H9 (cell line): ENCODE measurements around the gene TIMELESS. TPM values are rescaled to one million over a fixed set of nuclear protein-coding genes. Genes with fewer than 3 reads are reported as not detected.
"Not testable (repeated sequence)": the region's sequence is repeated elsewhere in the genome, so short reads cannot be mapped to it uniquely, and the experiment has no call there.

ENCODE experiments used
- DNase-seq: peaks from one replicate; pipeline ENCODE4 v3.0.0-alpha.2; 2017
- H2AFZ ChIP-seq: one replicate; pipeline ENCODE4 v1.6.1; 2013; ENCODE audit warnings: mild to moderate bottlenecking, low read length, control low read depth, moderate library complexity
- H2AK5ac ChIP-seq: 2 replicates; pipeline ENCODE4 v1.6.1; 2013; ENCODE audit warnings: low read length, control low read depth, mixed read lengths; ENCODE audit not compliant: insufficient read length
- H2BK120ac ChIP-seq: one replicate; pipeline ENCODE4 v1.6.1; 2013; ENCODE audit warnings: low read depth, mild to moderate bottlenecking, low read length, control low read depth, inconsistent platforms; ENCODE audit not compliant: poor library complexity, severe bottlenecking
- H2BK12ac ChIP-seq: 2 replicates; pipeline ENCODE4 v1.6.1; 2013; ENCODE audit warnings: low read length, control low read depth, mixed read lengths, low read depth; ENCODE audit not compliant: insufficient read length
- H2BK15ac ChIP-seq: 2 replicates; pipeline ENCODE4 v1.6.1; 2013; ENCODE audit warnings: low read depth, low read length, control low read depth
- H2BK20ac ChIP-seq: one replicate; pipeline ENCODE4 v1.6.1; 2013; ENCODE audit warnings: low read depth, mild to moderate bottlenecking, low read length, control low read depth, inconsistent platforms; ENCODE audit not compliant: poor library complexity, severe bottlenecking
- H2BK5ac ChIP-seq: 2 replicates; pipeline ENCODE4 v1.6.1; 2013; ENCODE audit warnings: low read length, control low read depth, mixed read lengths; ENCODE audit not compliant: insufficient read length
- H3K14ac ChIP-seq: 2 replicates; pipeline ENCODE4 v1.6.1; 2013; ENCODE audit warnings: low read length, control low read depth; ENCODE audit not compliant: insufficient read depth
- H3K18ac ChIP-seq: 2 replicates; pipeline ENCODE4 v1.6.1; 2013; ENCODE audit warnings: low read depth, mild to moderate bottlenecking, mixed read lengths, low read length, control low read depth; ENCODE audit not compliant: insufficient read length
- H3K23ac ChIP-seq: 2 replicates; pipeline ENCODE4 v1.6.1; 2013; ENCODE audit warnings: low read length, control low read depth, mixed read lengths, low read depth; ENCODE audit not compliant: insufficient read length
- H3K23me2 ChIP-seq: 2 replicates; pipeline ENCODE4 v1.6.1; 2013; ENCODE audit warnings: low read depth, mild to moderate bottlenecking, mixed read lengths, low read length, control low read depth; ENCODE audit not compliant: insufficient read length, poor library complexity, severe bottlenecking
- H3K27ac ChIP-seq: 2 replicates; pipeline ENCODE4 v1.5.1; 2013; ENCODE audit warnings: low read length, control low read depth, mixed read lengths, low read depth; ENCODE audit not compliant: insufficient read length
- H3K27me3 ChIP-seq: 2 replicates; pipeline ENCODE4 v1.6.1; 2013; ENCODE audit warnings: low read length, control low read depth, inconsistent platforms; ENCODE audit not compliant: insufficient read depth
- H3K4ac ChIP-seq: 2 replicates; pipeline ENCODE4 v1.6.1; 2013; ENCODE audit warnings: low read depth, mild to moderate bottlenecking, control low read depth, inconsistent platforms, low read length, moderate library complexity
- H3K4me1 ChIP-seq: 2 replicates; pipeline ENCODE4 v1.6.1; 2013; ENCODE audit warnings: low read length, control low read depth, inconsistent platforms; ENCODE audit not compliant: insufficient read depth
- H3K4me2 ChIP-seq: 2 replicates; pipeline ENCODE4 v1.6.1; 2013; ENCODE audit warnings: low read length, control low read depth, mixed read lengths; ENCODE audit not compliant: insufficient read length, insufficient read depth
- H3K56ac ChIP-seq: 2 replicates; pipeline ENCODE4 v1.6.1; 2013; ENCODE audit warnings: low read depth, mild to moderate bottlenecking, mixed read lengths, low read length, control low read depth; ENCODE audit not compliant: insufficient read length
- H3K79me1 ChIP-seq: 2 replicates; pipeline ENCODE4 v1.6.1; 2013; ENCODE audit warnings: low read depth, mild to moderate bottlenecking, moderate library complexity, low read length, control low read depth, inconsistent platforms; ENCODE audit not compliant: insufficient read depth, poor library complexity, severe bottlenecking
- H3K79me2 ChIP-seq: 2 replicates; pipeline ENCODE4 v1.6.1; 2013; ENCODE audit warnings: low read length, control low read depth, inconsistent platforms; ENCODE audit not compliant: insufficient read depth
- H3K9ac ChIP-seq: 2 replicates; pipeline ENCODE4 v1.6.1; 2013; ENCODE audit warnings: low read length, control low read depth, mixed read lengths; ENCODE audit not compliant: insufficient read length; ENCODE audit errors: extremely low read depth
- H3K9me3 ChIP-seq: one replicate; pipeline ENCODE4 v1.6.1; 2013; ENCODE audit warnings: low read depth, low read length, inconsistent platforms; ENCODE audit not compliant: control insufficient read depth
- H3T11ph ChIP-seq: one replicate; pipeline ENCODE4 v1.6.1; 2013; ENCODE audit warnings: mild to moderate bottlenecking, low read length, control low read depth, inconsistent platforms
- H4K20me1 ChIP-seq: one replicate; pipeline ENCODE4 v1.6.1; 2013; ENCODE audit not compliant: control insufficient read depth, insufficient read length, insufficient read depth
- H4K5ac ChIP-seq: 2 replicates; pipeline ENCODE4 v1.6.1; 2013; ENCODE audit warnings: low read depth, mild to moderate bottlenecking, mixed read lengths, low read length, control low read depth; ENCODE audit not compliant: insufficient read length
- H4K8ac ChIP-seq: replicated peaks from 2 replicates; pipeline ENCODE4 v1.6.1; 2013; ENCODE audit warnings: low read length, control low read depth, mixed read lengths, low read depth; ENCODE audit not compliant: insufficient read length
- H4K91ac ChIP-seq: 2 replicates; pipeline ENCODE4 v1.6.1; 2013; ENCODE audit warnings: low read depth, mild to moderate bottlenecking, moderate library complexity, mixed read lengths, low read length, control low read depth; ENCODE audit not compliant: insufficient read length
- H3K27ac Mint-ChIP-seq, 3 experiments: 2 replicates in 2 of 3; 3 replicates in 1 of 3; pipeline ENCODE4 v1.8.0; 2020 to 2021; ENCODE audit warnings: mixed read lengths in 3 of 3, mild to moderate bottlenecking in 1 of 3, moderate library complexity in 1 of 3
- H3K27me3 Mint-ChIP-seq: 2 replicates; pipeline ENCODE4 v1.8.0; 2021; ENCODE audit warnings: low read depth, mild to moderate bottlenecking, moderate library complexity, mixed read lengths
- H3K36me3 Mint-ChIP-seq, 3 experiments: 2 replicates in 2 of 3; 3 replicates in 1 of 3; pipeline ENCODE4 v1.8.0; 2020 to 2021; ENCODE audit warnings: low read depth in 3 of 3, mixed read lengths in 3 of 3; ENCODE audit not compliant: insufficient read depth in 1 of 3
- H3K4me1 Mint-ChIP-seq, 2 experiments: 2 replicates each; pipeline ENCODE4 v1.8.0; 2020; ENCODE audit warnings: mixed read lengths in 2 of 2
- H3K4me3 Mint-ChIP-seq, 2 experiments: 2 replicates in 1 of 2; 3 replicates in 1 of 2; pipeline ENCODE4 v1.8.0; 2020 to 2021; ENCODE audit warnings: mild to moderate bottlenecking in 2 of 2, mixed read lengths in 2 of 2, moderate library complexity in 1 of 2
- H3K9me3 Mint-ChIP-seq, 2 experiments: 2 replicates in 1 of 2; 3 replicates in 1 of 2; pipeline ENCODE4 v1.8.0; 2020; ENCODE audit warnings: mild to moderate bottlenecking in 2 of 2, mixed read lengths in 2 of 2, moderate library complexity in 1 of 2
- WGBS: extraction: QIAGEN DNeasy Blood & Tissue Kit; methylation state at CpG from one replicate; pipeline ENCODE4 v1.1.7; 2013; ENCODE audit warnings: missing lambda C conversion rate, low lambda C conversion rate, mixed read lengths; ENCODE audit not compliant: insufficient read length; ENCODE audit errors: extremely low coverage; 5-methylcytosine and 5-hydroxymethylcytosine counted together
- total RNA-seq: library from RNA; stranded (reverse); gene quantifications from 2 replicates; pipeline ENCODE4 v1.2.1, GENCODE V29; 2021

The TIMELESS gene
- total RNA-seq, 1 experiment from 2014 or later = 68.0 TPM

- Mint-ChIP-seq H3K27me3 (peaks cover 17% of the 10 kb centered on the region), H3K9me3 (peaks cover 12 to 17% of the 10 kb centered on the region in 2 experiments)
- not testable (repeated sequence) for H3K14ac ChIP-seq, H3K23ac ChIP-seq, H3K4ac ChIP-seq, H3K79me2 ChIP-seq, H3T11ph ChIP-seq, H4K8ac ChIP-seq, H2BK20ac ChIP-seq, H3K18ac ChIP-seq, H4K5ac ChIP-seq, H3K79me1 ChIP-seq, H3K27ac Mint-ChIP-seq, H2AFZ ChIP-seq, H3K27ac ChIP-seq, H3K56ac ChIP-seq, H3K36me3 Mint-ChIP-seq, H3K4me1 ChIP-seq, H4K20me1 ChIP-seq, H2BK5ac ChIP-seq, H3K23me2 ChIP-seq, H3K4me3 Mint-ChIP-seq, H2BK12ac ChIP-seq, H3K9ac ChIP-seq, H3K9me3 ChIP-seq, H3K27me3 ChIP-seq, H2AK5ac ChIP-seq, H2BK120ac ChIP-seq, H3K4me1 Mint-ChIP-seq, H4K91ac ChIP-seq, H2BK15ac ChIP-seq, H3K4me2 ChIP-seq, DNase-seq
- no CpG with 5 or more reads among the region's 3 CpGs for WGBS
Observed at GRCh38 chr12:56399466-56399865, 49.8 kb downstream of the TIMELESS start.
